Stimulated activated CD8-positive, alpha-beta memory T cell treated with anti-CD3 and anti-CD28 coated beads, Interleukin-7, amount 100 ng/mL, for 24 hours (primary cell): ENCODE results near the gene ABO.
"Not testable (repeated sequence)": the region's sequence is repeated elsewhere in the genome, so short reads cannot be mapped to it uniquely, and the experiment has no call there.

ENCODE experiments used
- DNase-seq: peaks from one replicate; pipeline ENCODE4 v3.0.0-alpha.2; 2020; ENCODE audit warnings: low read depth

ABO gene

GRCh38 chr9:133286523-133286922, 11.5 kb upstream of the ABO start:
- no peak for DNase-seq

DNA sequence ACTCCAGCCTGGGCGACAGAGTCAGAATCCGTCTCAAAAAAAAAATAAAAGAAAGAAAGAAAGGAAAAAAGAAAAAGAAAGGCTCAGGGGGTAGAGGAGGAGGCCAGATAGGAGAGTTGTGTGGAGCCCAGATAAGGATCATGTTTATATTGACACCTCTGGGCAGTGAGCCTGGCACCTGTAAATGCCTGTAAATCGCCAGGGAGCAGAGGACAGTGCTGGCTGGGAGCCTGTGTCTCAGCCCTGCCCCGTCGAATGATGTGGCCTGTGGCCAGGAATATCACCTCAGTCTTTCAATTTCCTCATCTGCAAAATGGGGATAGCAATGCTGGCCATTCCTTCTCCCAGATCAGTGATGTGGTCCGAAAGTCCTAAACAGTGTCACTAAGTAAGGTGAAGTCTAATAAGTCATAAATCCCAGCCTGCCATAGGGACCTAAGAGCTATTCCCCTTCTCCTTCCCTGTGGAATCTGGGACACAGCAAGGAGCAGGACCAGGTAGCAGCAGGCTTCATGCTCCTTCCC, 10.3 kb upstream of the ABO start:
- DNase-seq = no peak

- no peak for DNase-seq
Observed at GRCh38 chr9:133284362-133284761, 9.4 kb upstream of the ABO start.

- not testable (repeated sequence) for DNase-seq
Observed at GRCh38 chr9:133283255-133284032, 8.4 kb upstream of the ABO start.

DNA sequence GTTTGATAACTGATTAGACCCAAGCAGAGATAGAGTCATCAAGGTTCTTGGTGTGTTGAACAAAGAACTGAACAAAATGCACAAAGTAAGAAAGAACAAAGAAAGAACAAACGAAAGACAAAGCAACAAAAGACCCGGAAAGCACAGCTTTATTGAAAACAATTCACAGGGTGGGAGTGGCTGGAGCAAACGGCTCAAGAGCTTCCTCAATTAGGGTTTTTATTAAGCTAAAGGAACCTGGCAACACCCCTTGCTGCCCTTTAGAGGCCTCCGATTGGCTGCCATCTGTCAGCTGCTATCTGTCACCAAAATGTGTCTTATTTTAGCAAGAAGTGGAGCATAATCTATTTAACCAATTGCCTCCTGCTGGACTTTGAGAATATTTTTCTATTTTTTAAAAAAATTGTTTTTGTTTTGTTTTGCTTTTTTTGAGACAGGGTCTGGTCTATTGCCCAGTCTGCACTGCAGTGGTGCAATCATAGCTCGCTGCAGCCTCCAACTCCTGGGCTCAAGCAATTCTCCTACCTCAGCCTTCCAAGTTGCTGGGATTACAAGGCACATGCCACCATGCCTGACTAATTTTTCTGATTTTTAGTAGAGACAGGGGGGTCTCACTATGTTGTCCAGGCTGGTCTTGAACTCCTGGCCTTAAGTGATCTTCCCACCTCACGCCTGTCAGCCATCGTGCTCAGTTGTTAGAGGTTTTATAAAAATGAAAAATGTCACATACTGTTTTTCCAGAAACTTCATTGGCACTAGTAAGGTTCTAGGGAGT, 7.7 kb upstream of the ABO start:
- no peak for DNase-seq

DNA sequence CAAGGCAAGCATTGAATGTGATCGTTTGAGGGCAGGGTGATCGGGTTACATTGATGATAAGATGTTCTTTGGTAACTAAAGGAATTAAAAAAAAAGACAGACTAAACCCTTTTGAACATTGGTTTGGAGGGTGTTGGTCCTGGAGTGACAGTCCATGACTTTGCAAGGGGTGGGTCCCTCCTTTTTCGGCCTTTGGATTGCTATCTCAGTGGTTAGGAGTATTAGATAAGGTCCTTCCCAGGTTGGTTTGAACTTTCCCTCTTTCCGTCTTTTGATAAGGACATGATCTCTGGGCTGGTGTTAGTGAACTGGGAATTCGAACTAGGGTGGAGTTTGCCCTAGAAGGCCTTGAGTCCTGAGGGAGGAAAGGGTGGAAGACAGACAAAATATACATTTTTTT, 5.4 kb upstream of the ABO start:
- no peak for DNase-seq

- DNase-seq = no peak
Observed at GRCh38 chr9:133278161-133279114, 3.4 kb upstream of the ABO start.

- DNase-seq = no peak
Observed at GRCh38 chr9:133277467-133277866, 2.5 kb upstream of the ABO start.

DNA sequence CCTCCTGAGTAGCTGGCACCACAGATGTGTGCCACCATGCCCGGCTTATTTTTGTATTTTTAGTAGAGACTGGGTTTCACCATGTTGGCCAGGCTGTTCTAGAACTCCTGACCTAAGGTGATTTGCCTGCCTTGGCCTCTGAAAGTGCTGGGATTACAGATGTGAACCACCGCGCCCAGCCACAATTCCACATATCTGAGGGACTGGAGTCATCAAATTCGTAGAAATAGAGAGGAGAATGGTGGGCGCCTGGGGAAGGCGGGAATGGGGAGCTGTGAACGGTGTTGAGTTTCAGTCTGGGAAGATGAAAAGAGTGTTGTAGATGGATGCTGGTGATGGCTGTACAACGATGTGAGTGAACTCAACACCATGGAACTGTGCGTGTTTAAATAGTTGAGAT, 1.9 kb upstream of the ABO start:
- DNase-seq = no peak

DNA sequence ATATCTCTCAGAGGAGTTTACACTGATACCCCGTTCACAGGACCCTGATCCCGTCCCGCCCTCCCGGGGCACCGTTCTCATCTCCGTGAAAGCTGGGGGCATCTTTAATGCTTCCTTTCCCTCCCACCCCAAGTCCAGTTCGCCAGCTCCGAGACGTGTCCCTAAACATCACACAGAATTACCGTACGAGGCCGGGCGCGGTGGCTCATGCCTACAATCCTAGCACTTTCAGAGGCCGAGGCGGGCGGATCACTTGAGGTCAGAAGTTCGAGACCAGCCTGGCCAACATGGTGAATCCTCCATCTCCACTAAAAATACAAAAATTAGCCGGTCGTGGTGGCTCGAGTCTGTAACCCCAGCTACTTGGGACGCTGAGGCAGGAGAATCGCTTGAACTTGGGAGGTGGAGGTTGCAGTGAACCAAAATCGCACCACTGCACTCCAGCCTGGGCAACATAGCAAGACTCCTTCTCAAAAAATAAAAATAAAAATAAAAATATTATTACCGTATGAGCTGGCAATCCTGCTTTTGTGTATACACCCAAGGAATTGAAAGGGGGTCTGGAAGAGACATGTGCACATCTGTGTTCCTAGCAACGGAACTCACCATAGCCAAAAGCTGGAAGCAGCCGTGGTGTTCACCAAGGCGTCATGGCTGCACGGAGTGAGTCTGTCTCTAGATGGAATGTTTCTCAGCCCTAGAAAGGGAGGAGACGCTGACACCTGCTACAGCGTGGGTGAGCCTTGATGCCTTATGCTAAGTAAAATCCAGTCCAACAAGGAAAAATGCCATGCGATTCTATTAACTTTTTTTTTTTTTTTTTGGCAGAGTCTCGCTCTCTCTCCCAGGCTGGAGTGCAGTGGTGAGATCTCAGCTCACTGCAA, 1.2 kb upstream of the ABO start:
- no peak for DNase-seq

DNA sequence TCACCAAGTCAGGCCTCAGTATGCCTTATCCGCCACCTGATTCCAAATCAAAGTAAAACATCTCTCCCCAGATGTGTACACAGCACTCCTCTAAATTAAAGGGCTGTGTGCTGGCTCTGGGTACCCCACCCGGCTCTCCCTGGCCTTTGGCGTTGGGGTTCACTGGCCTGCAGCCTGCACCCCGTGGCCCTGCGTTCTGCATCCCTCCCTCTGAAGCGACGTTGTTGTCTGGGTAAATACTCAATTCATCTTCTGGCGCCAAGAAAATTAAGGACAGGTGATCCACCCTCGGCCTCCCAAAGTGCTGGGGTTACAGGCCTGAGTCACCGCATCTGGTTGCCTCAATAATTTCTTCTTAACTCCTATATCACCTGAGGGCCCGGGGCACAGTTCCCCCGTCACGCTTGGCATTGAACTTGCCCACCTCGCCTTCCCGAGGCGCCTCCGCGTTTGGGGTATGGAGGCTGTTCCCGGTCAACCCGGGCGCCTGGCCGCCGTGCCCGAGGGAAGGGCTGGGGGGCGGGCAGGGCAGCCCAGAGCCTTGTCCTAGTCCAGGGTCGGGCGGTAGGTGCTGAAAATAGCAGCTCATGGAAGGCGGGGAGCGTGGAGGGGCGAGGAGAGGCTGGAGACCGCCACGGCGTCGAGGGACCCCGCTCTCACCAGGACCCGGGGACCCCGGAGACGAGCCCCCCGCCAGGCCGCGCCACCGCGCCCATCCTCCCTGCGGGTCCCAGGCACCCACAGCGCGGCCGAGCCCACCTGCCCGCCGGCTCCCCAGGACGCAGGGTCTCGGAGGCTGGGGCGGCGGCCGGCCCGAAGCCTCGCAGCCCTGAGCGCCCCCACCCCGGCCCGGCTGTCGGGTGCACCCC, 531 bp downstream of the ABO start:
- DNase-seq = no peak

GRCh38 chr9:133273819-133274218, 1.2 kb downstream of the ABO start:
- no peak for DNase-seq

GRCh38 chr9:133273098-133273497, 1.9 kb downstream of the ABO start:
- no peak for DNase-seq

- no peak for DNase-seq
Observed at GRCh38 chr9:133269537-133270362, 5.3 kb downstream of the ABO start.

- not testable (repeated sequence) for DNase-seq
Observed at GRCh38 chr9:133269136-133269535, 5.9 kb downstream of the ABO start.

DNA sequence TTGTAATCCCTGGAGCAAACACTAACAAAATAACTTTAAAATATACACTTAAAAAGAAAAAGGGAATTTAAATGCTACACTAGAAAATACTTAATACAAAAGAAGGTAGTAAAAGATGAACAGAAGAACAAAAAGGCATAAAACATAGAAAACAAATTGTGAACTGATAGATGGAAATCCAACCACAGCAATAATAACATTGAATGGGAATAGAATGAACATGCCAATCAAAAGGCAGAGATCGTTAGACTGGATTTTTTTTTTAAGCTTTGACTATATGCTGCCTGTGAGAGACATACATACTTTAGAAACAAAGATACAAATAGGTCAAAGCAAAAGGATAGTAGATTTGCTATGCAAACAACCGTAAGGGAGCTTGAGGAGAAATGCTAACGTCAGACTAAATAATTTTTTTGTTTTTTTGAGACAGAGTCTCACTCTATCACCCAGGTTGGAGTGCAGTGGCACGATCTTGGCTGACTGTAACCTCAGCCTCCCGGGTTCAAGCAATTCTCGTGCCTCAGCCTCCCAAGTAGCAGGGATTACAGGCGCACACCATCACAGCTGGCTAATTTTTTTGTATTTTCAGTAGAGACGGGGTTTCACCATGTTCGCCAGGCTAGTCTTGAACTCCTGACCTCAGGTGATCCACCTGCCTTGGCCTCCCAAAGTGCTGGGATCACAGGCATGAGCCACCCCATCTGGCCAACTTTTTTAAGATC, 6.5 kb downstream of the ABO start:
- no peak for DNase-seq

DNA sequence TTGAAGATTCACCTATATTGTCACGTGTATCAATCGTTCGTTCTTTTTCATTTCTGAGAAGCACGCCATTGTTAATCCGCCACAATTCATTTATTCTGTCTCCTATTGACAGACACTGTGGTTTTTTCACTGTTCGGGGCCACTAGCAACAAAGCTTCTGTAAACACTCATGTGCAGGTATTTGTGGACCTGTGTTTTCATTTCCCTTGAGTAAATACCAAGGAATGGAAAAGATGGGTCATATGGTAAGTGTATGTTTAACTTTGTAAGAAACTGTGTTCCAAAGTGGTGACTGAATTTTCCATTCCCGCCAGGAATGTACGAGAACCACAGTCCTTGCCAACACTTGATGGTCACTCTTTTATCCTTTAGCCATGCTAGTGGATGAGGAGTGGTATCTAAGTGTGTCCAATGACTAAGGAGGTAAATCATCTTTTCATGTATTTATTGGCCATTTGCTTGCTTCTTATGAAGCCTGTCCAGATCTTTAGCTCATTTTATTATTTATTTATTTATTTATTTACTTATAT, 10.7 kb downstream of the ABO start:
- no peak for DNase-seq

DNA sequence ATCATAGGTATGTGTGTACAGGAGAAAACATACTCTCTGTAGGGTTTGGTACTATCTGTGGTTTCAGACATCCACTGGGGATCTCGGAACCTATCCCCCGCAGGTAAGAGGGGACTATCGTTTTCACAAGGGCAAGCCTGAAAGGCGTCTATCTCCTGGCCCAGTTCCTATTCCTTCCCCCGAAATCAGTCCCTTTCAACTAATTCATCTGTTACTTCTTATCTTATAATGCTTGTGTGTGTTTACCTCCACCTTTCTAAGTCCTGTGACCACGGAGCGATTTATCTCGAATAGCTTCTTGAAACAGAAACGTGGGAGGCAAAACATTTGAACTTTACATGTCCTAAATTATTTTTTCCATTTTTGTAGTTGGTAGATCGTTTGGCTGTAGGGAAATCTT, 11.4 kb downstream of the ABO start:
- no peak for DNase-seq
